ENCODE measurements around the gene GCNT2. TPM values are rescaled to one million over a fixed set of nuclear protein-coding genes. Genes with fewer than 3 reads are reported as not detected.
"Not testable (repeated sequence)": the region's sequence is repeated elsewhere in the genome, so short reads cannot be mapped to it uniquely, and the experiment has no call there.

The GCNT2 gene
- total RNA-seq, 1 donor from 2014 or later = 71.1 TPM

DNA sequence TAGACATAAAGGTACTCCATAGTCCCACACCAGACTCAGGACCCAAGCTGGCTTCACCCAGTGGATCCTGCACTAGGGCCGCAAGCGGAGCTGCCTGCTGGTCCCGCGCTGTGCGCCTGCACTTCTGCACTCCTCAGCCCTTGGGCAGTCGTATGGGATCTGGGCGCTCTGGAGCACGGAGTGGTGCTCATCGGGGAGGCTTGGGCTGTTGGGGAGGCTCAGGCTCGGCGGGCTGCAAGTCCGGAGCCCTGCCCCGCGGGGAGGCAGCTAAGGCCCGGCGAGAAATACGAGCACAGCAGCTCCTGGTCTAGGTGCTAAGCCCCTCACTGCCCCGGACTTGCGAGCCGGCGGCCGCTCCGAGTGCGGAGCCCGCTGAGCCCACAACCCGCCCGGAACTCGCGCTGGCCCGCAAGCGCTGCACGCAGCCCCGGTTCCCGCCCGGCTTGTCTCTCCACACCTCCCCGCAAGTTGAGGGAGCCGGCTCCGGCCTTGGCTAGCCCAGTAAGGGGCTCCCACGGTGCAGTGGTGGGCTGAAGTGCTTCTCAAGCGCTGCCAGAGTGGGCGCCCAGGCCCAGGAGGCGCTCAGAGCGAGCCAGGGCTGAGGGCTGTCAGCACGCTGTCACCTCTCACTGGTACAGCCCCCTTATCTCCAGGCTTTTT is 33.4 kb upstream of the GCNT2 start:
- peak; percentile 28 for DNase-seq (ENCODE audit: low spot score)
- H3K36me3 Mint-ChIP-seq (ENCODE audit: low read depth, unreplicated experiment) = no peaks in the 10 kb centered on the region
- peak overlapping the region; percentile 48 for H3K4me3 Mint-ChIP-seq (ENCODE audit: unreplicated experiment)
- H3K4me1 Mint-ChIP-seq (ENCODE audit: unreplicated experiment) = peaks cover 5% of the 10 kb centered on the region
- H3K9me3 Mint-ChIP-seq (ENCODE audit: unreplicated experiment) = no peaks in the 10 kb centered on the region
- H3K27me3 Mint-ChIP-seq (ENCODE audit: unreplicated experiment) = peaks cover 5% of the 10 kb centered on the region
- TF ChIP-seq, protein P1, sequence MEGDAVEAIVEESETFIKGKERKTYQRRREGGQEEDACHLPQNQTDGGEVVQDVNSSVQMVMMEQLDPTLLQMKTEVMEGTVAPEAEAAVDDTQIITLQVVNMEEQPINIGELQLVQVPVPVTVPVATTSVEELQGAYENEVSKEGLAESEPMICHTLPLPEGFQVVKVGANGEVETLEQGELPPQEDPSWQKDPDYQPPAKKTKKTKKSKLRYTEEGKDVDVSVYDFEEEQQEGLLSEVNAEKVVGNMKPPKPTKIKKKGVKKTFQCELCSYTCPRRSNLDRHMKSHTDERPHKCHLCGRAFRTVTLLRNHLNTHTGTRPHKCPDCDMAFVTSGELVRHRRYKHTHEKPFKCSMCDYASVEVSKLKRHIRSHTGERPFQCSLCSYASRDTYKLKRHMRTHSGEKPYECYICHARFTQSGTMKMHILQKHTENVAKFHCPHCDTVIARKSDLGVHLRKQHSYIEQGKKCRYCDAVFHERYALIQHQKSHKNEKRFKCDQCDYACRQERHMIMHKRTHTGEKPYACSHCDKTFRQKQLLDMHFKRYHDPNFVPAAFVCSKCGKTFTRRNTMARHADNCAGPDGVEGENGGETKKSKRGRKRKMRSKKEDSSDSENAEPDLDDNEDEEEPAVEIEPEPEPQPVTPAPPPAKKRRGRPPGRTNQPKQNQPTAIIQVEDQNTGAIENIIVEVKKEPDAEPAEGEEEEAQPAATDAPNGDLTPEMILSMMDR (IDR thresholded peaks at IDR 0.05; ENCODE audit: unreplicated experiment) = no peak
- no peak overlapping the region for H3K27ac Mint-ChIP-seq (ENCODE audit: unreplicated experiment)

- Mint-ChIP-seq H3K27me3 (ENCODE audit: unreplicated experiment) (peaks cover 5% of the 10 kb centered on the region), H3K4me1 (ENCODE audit: unreplicated experiment) (peaks cover 5% of the 10 kb centered on the region), H3K27ac (ENCODE audit: unreplicated experiment) (no peak overlapping the region)
Observed at GRCh38 chr6:10491463-10491862, 29.7 kb upstream of the GCNT2 start.

DNA sequence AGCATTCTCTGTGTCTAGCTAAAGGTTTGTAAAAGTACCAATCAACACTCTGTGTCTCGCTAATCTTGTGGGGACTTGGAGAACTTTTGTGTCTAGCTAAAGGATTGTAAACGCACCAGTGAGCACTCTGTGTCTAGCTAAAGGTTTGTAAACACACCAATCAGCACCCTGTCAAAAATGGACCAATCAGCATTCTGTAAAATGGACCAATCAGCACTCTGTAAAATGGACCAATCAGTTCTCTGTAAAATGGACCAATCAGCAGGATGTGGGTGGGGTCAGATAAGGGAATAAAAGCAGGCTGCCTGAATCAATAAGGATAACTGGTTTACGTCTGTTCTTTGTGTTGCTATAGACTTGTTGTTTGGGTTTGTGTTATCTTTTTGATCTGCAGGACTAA is 29.2 kb upstream of the GCNT2 start:
- not testable (repeated sequence) for H3K27ac Mint-ChIP-seq (ENCODE audit: unreplicated experiment); H3K36me3 Mint-ChIP-seq (ENCODE audit: low read depth, unreplicated experiment); H3K9me3 Mint-ChIP-seq (ENCODE audit: unreplicated experiment); H3K27me3 Mint-ChIP-seq (ENCODE audit: unreplicated experiment); DNase-seq (ENCODE audit: low spot score); H3K4me3 Mint-ChIP-seq (ENCODE audit: unreplicated experiment); H3K4me1 Mint-ChIP-seq (ENCODE audit: unreplicated experiment)

More at GRCh38 chr6:10491463-10491862, 29.7 kb upstream of the GCNT2 start:
- H3K4me3 Mint-ChIP-seq (ENCODE audit: unreplicated experiment) = no peak overlapping the region
- DNase-seq (ENCODE audit: low spot score) = no peak
- no peaks in the 10 kb centered on the region for H3K36me3 Mint-ChIP-seq (ENCODE audit: low read depth, unreplicated experiment)
- H3K9me3 Mint-ChIP-seq (ENCODE audit: unreplicated experiment) = no peaks in the 10 kb centered on the region
- TF ChIP-seq, protein P1 (IDR thresholded peaks at IDR 0.05; ENCODE audit: unreplicated experiment) = no peak

GRCh38 chr6:10495029-10495428 is 26.1 kb upstream of the GCNT2 start:
- H3K4me3 Mint-ChIP-seq (ENCODE audit: unreplicated experiment) = no peak overlapping the region
- no peaks in the 10 kb centered on the region for H3K27me3 Mint-ChIP-seq (ENCODE audit: unreplicated experiment)
- no peaks in the 10 kb centered on the region for H3K4me1 Mint-ChIP-seq (ENCODE audit: unreplicated experiment)
- TF ChIP-seq, protein P1 (IDR thresholded peaks at IDR 0.05; ENCODE audit: unreplicated experiment) = no peak
- H3K36me3 Mint-ChIP-seq (ENCODE audit: low read depth, unreplicated experiment) = no peaks in the 10 kb centered on the region
- DNase-seq (ENCODE audit: low spot score) = no peak
- H3K27ac Mint-ChIP-seq (ENCODE audit: unreplicated experiment) = no peak overlapping the region
- H3K9me3 Mint-ChIP-seq (ENCODE audit: unreplicated experiment) = no peaks in the 10 kb centered on the region

DNA sequence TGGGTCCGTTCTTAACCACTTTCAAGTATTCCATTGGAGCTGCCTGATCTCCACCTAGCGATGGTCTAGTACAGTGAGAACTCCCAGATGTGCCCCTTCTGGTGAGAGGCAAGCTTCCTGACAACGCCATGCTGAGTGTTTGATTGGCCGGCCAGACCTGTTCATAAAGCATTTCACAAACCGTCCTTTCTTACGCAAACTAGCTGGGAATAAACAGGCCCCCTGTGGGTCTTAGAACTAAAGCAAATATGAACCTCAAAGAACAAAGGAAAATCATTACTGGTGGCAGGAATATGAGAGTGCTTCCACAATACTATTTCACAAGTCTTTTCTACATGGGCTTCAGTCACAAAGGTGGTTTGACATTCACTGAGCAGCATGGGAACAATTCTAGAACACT is 15.6 kb upstream of the GCNT2 start:
- Mint-ChIP-seq H3K36me3 (ENCODE audit: low read depth, unreplicated experiment) (no peaks in the 10 kb centered on the region), H3K4me1 (ENCODE audit: unreplicated experiment) (peaks cover under 1% of the 10 kb centered on the region), H3K27me3 (ENCODE audit: unreplicated experiment) (peaks cover 3% of the 10 kb centered on the region), H3K4me3 (ENCODE audit: unreplicated experiment) (no peak overlapping the region), H3K27ac (ENCODE audit: unreplicated experiment) (no peak overlapping the region), H3K9me3 (ENCODE audit: unreplicated experiment) (no peaks in the 10 kb centered on the region)
- TF ChIP-seq, protein P1 (IDR thresholded peaks at IDR 0.05; ENCODE audit: unreplicated experiment) = no peak
- no peak for DNase-seq (ENCODE audit: low spot score)

Measured in endothelial cell (in vitro differentiated cells).